SK-MEL-5 (cell line): Measurements from ENCODE around the gene CPE. TPM values are rescaled to one million over a fixed set of nuclear protein-coding genes. Genes with fewer than 3 reads are reported as not detected.
"Not testable (repeated sequence)": the region's sequence is repeated elsewhere in the genome, so short reads cannot be mapped to it uniquely, and the experiment has no call there.

Source experiments
- DNase-seq: peaks from one replicate; pipeline ENCODE4 v3.0.0-alpha.2; 2016; ENCODE audit warnings: low read depth, low spot score
- in situ Hi-C: cut with HindIII; loops from 2 replicates; pipeline ENCODE4 v1.10.0; 2016; ENCODE audit warnings: low sequenced_read_pairs, high pct_unique_total_duplicates, low pct_unique_long_range_greater_than_20kb
- polyA plus RNA-seq, 2 experiments: library from polyadenylated mRNA; depleted of rRNA; stranded (reverse); fragments of >200 nt; gene quantifications; 2 replicates each; pipeline ENCODE4 v1.2.3, GENCODE V29; 2015
- total RNA-seq: library from RNA; depleted of rRNA; stranded (reverse); fragments of >200 nt; shearing (Covaris generic); gene quantifications from 2 replicates; pipeline ENCODE4 v1.2.3, GENCODE V29; 2014; rRNA removed

Gene CPE
- 0.29 and 2.0 TPM in 2 replicates for total RNA-seq
- polyA plus RNA-seq (2015; cell fraction: cytosol; rRNA removed) = 0.42 and 1.3 TPM in 2 replicates
- polyA plus RNA-seq (2015; cell fraction: nucleus; rRNA removed) = 0.33 TPM in 1 of 2 replicates, not detected in the other

GRCh38 chr4:165378745-165379677 lies at the start of gene CPE:
Gene CPE (plus strand): TSS chr4:165379008. CDS start chr4:165379222, 214 bp downstream.
- peak; percentile 46 for DNase-seq
- in situ Hi-C loops = no loop called here

- in situ Hi-C loops = no loop called here
- DNase-seq = no peak
Measured at GRCh38 chr4:165330071-165330470, 48.7 kb upstream of the CPE start.

- no peak for DNase-seq
- in situ Hi-C loops = no loop called here
Measured at GRCh38 chr4:165330666-165331065, 48.1 kb upstream of the CPE start.

DNA sequence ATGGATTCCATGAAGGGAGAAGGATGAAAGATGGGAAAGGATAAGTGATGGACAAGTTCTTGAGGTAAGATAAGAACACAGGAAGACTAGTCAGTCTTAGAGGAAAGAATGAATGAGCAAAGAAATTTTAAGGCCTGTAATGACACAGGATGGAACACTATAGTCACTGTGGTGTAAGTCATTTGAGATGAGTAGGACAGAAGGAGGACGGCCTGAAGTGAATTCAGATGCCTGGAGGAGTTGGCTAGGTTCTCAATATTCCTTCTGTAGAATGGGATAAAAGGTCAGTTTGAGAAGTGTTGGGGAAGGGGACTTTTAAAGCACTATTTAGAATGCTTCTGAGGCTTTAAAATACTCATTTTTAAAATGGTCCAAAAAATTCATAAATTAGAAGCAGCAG lies 47.4 kb upstream of the CPE start:
- DNase-seq = no peak
- in situ Hi-C loops = no loop called here

GRCh38 chr4:165331823-165332222 lies 47.0 kb upstream of the CPE start:
- DNase-seq = no peak
- in situ Hi-C loops = no loop called here

DNA sequence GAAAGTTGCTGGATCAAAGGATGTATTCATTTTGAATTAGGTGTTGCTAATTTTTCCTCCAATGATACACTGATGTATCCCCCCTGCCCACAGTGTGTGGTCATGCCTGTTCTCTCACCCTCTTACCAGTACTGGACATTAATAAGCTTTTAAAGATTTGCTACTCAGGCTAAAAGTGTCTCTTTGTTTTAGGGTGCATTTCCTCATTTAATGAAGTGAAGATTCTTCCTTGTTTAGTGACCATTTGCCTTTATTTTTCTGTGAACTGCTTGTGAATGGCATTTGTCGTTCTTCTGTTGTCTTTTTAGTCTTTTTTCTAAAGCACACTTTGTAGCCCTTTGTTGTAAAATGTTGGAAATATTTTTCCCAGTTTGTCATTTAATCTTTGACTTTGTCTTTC lies 46.3 kb upstream of the CPE start:
- in situ Hi-C loops = no loop called here
- no peak for DNase-seq

DNA sequence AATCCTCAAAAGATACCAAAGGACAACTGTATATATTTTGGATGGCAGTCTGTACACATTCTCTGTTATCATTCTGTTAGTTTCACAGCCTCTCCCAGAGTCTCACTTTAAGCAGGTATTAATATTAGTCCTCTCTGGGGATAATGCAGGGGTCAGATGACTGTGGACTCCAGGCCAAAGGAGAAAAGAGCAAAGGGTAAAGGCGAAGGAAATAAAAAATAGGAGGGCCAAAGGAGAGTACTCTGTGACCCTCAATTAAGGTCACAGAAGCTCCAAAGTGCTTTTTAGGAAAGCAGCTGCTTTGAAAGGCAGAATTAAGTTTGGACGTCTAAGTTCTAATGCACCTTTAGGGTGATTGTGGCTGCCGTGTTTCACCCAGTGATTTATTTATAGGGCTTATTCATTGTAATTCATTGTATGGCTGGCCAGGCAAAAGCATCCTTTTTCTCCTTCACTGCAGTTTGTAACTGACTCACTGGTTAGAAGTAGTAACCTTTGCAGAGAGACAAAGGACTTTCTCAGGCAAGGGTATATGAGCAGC lies 43.6 kb upstream of the CPE start:
- in situ Hi-C loops = no loop called here
- DNase-seq = no peak

- in situ Hi-C loops = no loop called here
- DNase-seq = no peak
Measured at GRCh38 chr4:165336743-165337142, 42.1 kb upstream of the CPE start.

DNA sequence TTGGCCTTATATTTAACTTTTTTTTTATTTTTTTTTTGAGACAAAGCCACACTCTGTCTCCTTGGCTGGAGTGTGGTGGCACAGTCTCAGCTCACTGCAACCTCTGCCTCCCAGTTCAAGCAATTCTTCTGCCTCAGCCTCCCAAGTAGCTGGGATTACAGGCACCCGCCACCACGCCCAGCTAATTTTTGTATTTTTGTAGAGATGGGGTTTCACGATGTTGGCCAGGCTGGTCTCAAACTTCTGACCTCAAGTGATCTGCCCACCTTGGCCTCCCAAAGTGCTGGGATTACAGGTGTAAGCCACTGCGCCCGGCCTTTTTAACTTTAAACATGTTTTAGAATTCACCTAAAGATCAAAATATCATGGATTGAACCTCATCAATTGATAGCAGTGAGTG lies 36.5 kb upstream of the CPE start:
- in situ Hi-C loops, DNase-seq: not testable (repeated sequence)

DNA sequence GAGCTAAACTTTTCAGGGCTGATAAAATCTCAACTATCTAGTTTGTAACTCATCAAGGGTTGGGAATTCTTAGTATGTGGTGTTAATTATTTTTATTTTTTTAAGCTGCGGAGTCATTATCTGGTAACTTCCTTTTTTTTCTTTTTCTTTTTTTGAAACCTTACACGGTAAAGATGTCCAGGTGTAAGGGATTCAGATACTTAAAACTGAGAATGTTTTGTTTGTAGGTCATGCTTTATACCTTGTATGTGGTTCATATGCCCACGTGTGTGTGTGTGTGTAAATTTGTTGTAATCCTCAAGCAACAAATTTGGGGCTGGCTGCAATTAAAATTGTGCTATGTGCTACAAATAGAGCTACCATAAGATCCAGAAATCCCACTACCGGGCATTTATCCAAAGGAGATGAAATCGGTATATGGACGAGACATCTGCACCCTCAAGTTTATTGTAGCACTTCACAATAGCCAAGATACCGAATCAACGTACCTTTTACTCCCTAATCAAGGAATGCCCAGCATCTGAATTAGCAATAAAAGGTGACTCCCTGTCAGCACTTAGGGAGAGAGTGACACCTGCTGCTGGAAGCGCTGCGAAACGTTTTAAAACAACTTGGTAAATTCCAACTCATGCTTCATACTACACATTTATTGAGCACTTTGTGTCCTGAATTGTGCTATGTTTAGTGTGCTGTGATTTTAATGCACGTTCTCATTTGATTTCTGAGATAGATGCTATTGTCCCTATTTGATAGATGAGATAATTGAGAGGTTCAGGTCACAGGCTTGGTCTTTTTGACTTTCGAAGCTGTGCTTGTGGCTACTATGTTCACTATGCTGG lies 35.2 kb upstream of the CPE start:
- in situ Hi-C loops = no loop called here
- DNase-seq = peak; percentile 40

GRCh38 chr4:165345666-165346417 lies 33.0 kb upstream of the CPE start:
- DNase-seq = peak; percentile 22
- in situ Hi-C loops = no loop called here

GRCh38 chr4:165347647-165348569 lies 30.9 kb upstream of the CPE start:
- in situ Hi-C loops = no loop called here
- DNase-seq = no peak

GRCh38 chr4:165351359-165352130 lies 27.3 kb upstream of the CPE start:
- in situ Hi-C loops = no loop called here
- peak; percentile 26 for DNase-seq

GRCh38 chr4:165355900-165356300 lies 22.9 kb upstream of the CPE start:
- in situ Hi-C loops = no loop called here
- DNase-seq = peak; percentile 75

DNA sequence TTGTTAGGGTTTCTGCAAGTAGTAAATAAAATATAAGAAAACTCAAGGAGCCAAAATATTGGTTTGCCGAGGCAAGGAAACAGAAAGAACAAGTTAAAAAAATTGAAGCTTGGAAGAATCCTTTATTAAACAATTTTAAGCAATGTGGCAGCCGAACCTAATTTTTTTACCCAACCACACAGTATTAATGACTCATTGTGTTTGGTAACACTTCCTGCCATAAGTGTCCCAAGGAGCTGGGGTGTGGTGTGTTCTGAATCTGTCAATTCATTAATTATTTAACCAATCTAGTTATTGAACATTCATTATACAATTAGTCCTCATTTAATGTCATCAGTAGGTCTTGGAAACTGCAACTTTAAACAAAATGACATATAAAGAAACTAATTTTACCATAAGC lies 19.3 kb upstream of the CPE start:
- DNase-seq = no peak
- in situ Hi-C loops = no loop called here
